Measurements from ENCODE around the gene LTC4S.

The LTC4S gene

GRCh38 chr5:179778591-179778990 is 15.2 kb upstream of the LTC4S start:
- Mint-ChIP-seq H3K27ac (no peak overlapping the region), H3K9me3 (no peaks in the 10 kb centered on the region), H3K4me1 (peaks cover 7% of the 10 kb centered on the region), H3K4me3 (no peak overlapping the region), H3K27me3 (ENCODE audit: low read depth) (no peaks in the 10 kb centered on the region), H3K36me3 (ENCODE audit: low read depth) (peaks cover 49% of the 10 kb centered on the region)
- TF ChIP-seq CTCF (IDR thresholded peaks at IDR 0.05; ENCODE audit: unreplicated experiment in 3 of 3) = no peak

- no peak for TF ChIP-seq CTCF (IDR thresholded peaks at IDR 0.05; ENCODE audit: unreplicated experiment in 3 of 3)
- Mint-ChIP-seq H3K4me1 (peaks cover 7% of the 10 kb centered on the region), H3K27ac (no peak overlapping the region), H3K27me3 (ENCODE audit: low read depth) (no peaks in the 10 kb centered on the region), H3K36me3 (ENCODE audit: low read depth) (peaks cover 40% of the 10 kb centered on the region), H3K4me3 (no peak overlapping the region), H3K9me3 (no peaks in the 10 kb centered on the region)
Measured at GRCh38 chr5:179779826-179780225, 14.0 kb upstream of the LTC4S start.

- Mint-ChIP-seq H3K27me3 (ENCODE audit: low read depth) (no peaks in the 10 kb centered on the region), H3K9me3 (no peaks in the 10 kb centered on the region), H3K4me3 (no peak overlapping the region), H3K36me3 (ENCODE audit: low read depth) (peaks cover 40% of the 10 kb centered on the region), H3K27ac (no peak overlapping the region), H3K4me1 (peaks cover 7% of the 10 kb centered on the region)
- no peak for TF ChIP-seq CTCF (IDR thresholded peaks at IDR 0.05; ENCODE audit: unreplicated experiment in 3 of 3)
Measured at GRCh38 chr5:179780362-179780761, 13.4 kb upstream of the LTC4S start.

GRCh38 chr5:179781846-179782245 is 11.9 kb upstream of the LTC4S start:
- H3K27me3 Mint-ChIP-seq (ENCODE audit: low read depth) = no peaks in the 10 kb centered on the region
- TF ChIP-seq CTCF (IDR thresholded peaks at IDR 0.05; ENCODE audit: unreplicated experiment in 3 of 3) = no peak
- H3K9me3 Mint-ChIP-seq = no peaks in the 10 kb centered on the region
- no peak overlapping the region for H3K27ac Mint-ChIP-seq
- no peak overlapping the region for H3K4me3 Mint-ChIP-seq
- peaks cover 32% of the 10 kb centered on the region for H3K36me3 Mint-ChIP-seq (ENCODE audit: low read depth)
- H3K4me1 Mint-ChIP-seq = peaks cover 7% of the 10 kb centered on the region

- H3K4me3 Mint-ChIP-seq = no peak overlapping the region
- H3K9me3 Mint-ChIP-seq = no peaks in the 10 kb centered on the region
- no peaks in the 10 kb centered on the region for H3K27me3 Mint-ChIP-seq (ENCODE audit: low read depth)
- no peak for TF ChIP-seq CTCF (IDR thresholded peaks at IDR 0.05; ENCODE audit: unreplicated experiment in 3 of 3)
- H3K36me3 Mint-ChIP-seq (ENCODE audit: low read depth) = peaks cover 22% of the 10 kb centered on the region
- H3K4me1 Mint-ChIP-seq = peaks cover 7% of the 10 kb centered on the region
- no peak overlapping the region for H3K27ac Mint-ChIP-seq
Measured at GRCh38 chr5:179783128-179783527, 10.7 kb upstream of the LTC4S start.

GRCh38 chr5:179786861-179787260 is 6.9 kb upstream of the LTC4S start:
- no peak overlapping the region for H3K4me3 Mint-ChIP-seq
- H3K4me1 Mint-ChIP-seq = no peaks in the 10 kb centered on the region
- peaks cover 3% of the 10 kb centered on the region for H3K36me3 Mint-ChIP-seq (ENCODE audit: low read depth)
- H3K27me3 Mint-ChIP-seq (ENCODE audit: low read depth) = no peaks in the 10 kb centered on the region
- H3K9me3 Mint-ChIP-seq = no peaks in the 10 kb centered on the region
- TF ChIP-seq CTCF (IDR thresholded peaks at IDR 0.05; ENCODE audit: unreplicated experiment in 3 of 3) = no peak
- H3K27ac Mint-ChIP-seq = no peak overlapping the region
